Lower lobe of right lung (tissue), 2 donors: ENCODE data around the gene DNAH3. TPM values are rescaled to one million over a fixed set of nuclear protein-coding genes. Genes with fewer than 3 reads are reported as not detected.

ENCODE experiments used
- ATAC-seq, 2 donors: fragments of 200-7000 bp; cut with Tn5 transposase; one replicate each; pipeline ENCODE4 v1.9.1; 2020 to 2022; ENCODE audit warnings: mild to moderate bottlenecking in 2 of 2, moderate library complexity in 2 of 2
- DNase-seq: peaks from one replicate; pipeline ENCODE4 v3.0.0-alpha.2; 2020
- H3K27ac ChIP-seq: fragments of 200-600 bp; one replicate; pipeline ENCODE4 v1.8.0; 2022
- H3K27me3 ChIP-seq: fragments of 200-600 bp; one replicate; pipeline ENCODE4 v1.8.0; 2022; ENCODE audit warnings: low read depth
- H3K36me3 ChIP-seq: fragments of 200-600 bp; one replicate; pipeline ENCODE4 v1.8.0; 2022; ENCODE audit warnings: mild to moderate bottlenecking
- H3K4me1 ChIP-seq: fragments of 200-600 bp; one replicate; pipeline ENCODE4 v1.8.0; 2022
- H3K4me3 ChIP-seq: fragments of 200-600 bp; one replicate; pipeline ENCODE4 v1.8.0; 2022; ENCODE audit warnings: mild to moderate bottlenecking
- H3K9me3 ChIP-seq: fragments of 200-600 bp; one replicate; pipeline ENCODE4 v1.8.0; 2022
- intact Hi-C: fragments of 100-400 bp; cut with DNase I; formaldehyde crosslinking; loops from one replicate; pipeline ENCODE4 v1.11.0; 2022
- total RNA-seq: library from RNA; stranded (reverse); fragmentation: NEBNext Ultra II Directional; extraction: Animal tissue kit (Norgen Biotek cat#: 25700); gene quantifications from one replicate; pipeline ENCODE4 v1.2.1, GENCODE V29; 2021
- TF ChIP-seq, protein P1 (sequence below): fragments of 200-600 bp; IDR thresholded peaks from one replicate; pipeline ENCODE4 v1.8.0; 2022; ENCODE audit warnings: antibody characterized with exemption, mild to moderate bottlenecking
- donor health status: DM: no; HTN: yes; CAD: no; lungs with severe emphysema.

Gene DNAH3
- total RNA-seq, 1 donor from 2014 or later = 10.9 TPM

DNA sequence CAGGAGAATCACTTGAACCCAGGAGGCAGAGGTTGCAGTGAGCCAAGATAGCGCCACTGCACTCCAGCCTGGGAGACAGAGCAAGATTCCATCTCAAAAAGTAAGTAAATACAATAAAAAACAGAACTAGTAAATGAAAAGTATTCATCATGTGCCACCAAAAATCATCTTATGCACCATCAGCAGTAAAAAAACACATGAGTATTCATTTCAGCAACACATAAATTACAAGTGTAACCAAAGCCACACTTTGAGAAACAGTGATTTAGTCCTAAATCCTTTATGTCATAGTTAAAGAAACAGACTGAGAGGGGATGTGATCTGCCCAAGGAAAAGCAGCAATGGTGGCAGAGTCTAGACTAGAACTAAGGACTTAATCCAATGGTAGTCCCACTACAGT, 263.4 kb downstream of the DNAH3 start:
- H3K4me1 ChIP-seq = peaks cover 48% of the 10 kb centered on the region
- ATAC-seq (no peak), DNase-seq (no peak)
- H3K27me3 ChIP-seq = no peaks in the 10 kb centered on the region
- TF ChIP-seq, protein P1, sequence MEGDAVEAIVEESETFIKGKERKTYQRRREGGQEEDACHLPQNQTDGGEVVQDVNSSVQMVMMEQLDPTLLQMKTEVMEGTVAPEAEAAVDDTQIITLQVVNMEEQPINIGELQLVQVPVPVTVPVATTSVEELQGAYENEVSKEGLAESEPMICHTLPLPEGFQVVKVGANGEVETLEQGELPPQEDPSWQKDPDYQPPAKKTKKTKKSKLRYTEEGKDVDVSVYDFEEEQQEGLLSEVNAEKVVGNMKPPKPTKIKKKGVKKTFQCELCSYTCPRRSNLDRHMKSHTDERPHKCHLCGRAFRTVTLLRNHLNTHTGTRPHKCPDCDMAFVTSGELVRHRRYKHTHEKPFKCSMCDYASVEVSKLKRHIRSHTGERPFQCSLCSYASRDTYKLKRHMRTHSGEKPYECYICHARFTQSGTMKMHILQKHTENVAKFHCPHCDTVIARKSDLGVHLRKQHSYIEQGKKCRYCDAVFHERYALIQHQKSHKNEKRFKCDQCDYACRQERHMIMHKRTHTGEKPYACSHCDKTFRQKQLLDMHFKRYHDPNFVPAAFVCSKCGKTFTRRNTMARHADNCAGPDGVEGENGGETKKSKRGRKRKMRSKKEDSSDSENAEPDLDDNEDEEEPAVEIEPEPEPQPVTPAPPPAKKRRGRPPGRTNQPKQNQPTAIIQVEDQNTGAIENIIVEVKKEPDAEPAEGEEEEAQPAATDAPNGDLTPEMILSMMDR = no peak
- no peak overlapping the region for H3K4me3 ChIP-seq
- H3K27ac ChIP-seq = no peak overlapping the region
- H3K36me3 ChIP-seq = no peaks in the 10 kb centered on the region
- no peaks in the 10 kb centered on the region for H3K9me3 ChIP-seq
- intact Hi-C loops = no loop called here

DNA sequence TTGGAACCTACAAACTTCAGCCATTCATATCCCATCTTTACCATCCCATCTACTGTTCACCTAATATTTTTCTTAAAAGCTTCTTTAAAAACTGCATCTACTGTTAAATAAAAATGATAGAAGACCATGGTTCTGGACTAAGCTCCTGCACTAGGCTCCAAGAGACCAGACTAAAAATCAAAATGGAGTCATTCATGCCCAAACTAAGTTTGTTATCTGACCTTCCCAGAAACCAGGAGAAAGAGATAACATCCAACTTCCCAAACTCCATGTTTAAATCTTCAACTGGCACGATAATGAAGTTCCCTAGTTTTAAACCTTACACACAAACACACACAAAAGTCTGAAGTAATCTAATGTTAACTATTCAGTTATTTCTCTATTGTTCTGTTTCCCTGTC, 264.3 kb downstream of the DNAH3 start:
- no peaks in the 10 kb centered on the region for H3K9me3 ChIP-seq
- no peaks in the 10 kb centered on the region for H3K36me3 ChIP-seq
- H3K27me3 ChIP-seq = no peaks in the 10 kb centered on the region
- intact Hi-C loops = no loop called here
- peaks cover 57% of the 10 kb centered on the region for H3K4me1 ChIP-seq
- H3K4me3 ChIP-seq = no peak overlapping the region
- ATAC-seq (no peak), DNase-seq (no peak)
- no peak overlapping the region for H3K27ac ChIP-seq
- TF ChIP-seq, protein P1 = no peak

GRCh38 chr16:20884240-20884556, 266.4 kb downstream of the DNAH3 start:
- Histone ChIP-seq H3K4me1 (peaks cover 62% of the 10 kb centered on the region), H3K9me3 (no peaks in the 10 kb centered on the region), H3K36me3 (no peaks in the 10 kb centered on the region), H3K27me3 (no peaks in the 10 kb centered on the region), H3K4me3 (no peak overlapping the region), H3K27ac (no peak overlapping the region)
- DNase-seq = no peak
- TF ChIP-seq, protein P1 = no peak
- no peak for ATAC-seq
- intact Hi-C loops = no loop called here

GRCh38 chr16:20883554-20884239, 266.9 kb downstream of the DNAH3 start:
- Histone ChIP-seq H3K9me3 (no peaks in the 10 kb centered on the region), H3K4me1 (peaks cover 65% of the 10 kb centered on the region), H3K27ac (no peak overlapping the region), H3K4me3 (no peak overlapping the region), H3K36me3 (no peaks in the 10 kb centered on the region), H3K27me3 (no peaks in the 10 kb centered on the region)
- intact Hi-C loops = no loop called here
- TF ChIP-seq, protein P1 = no peak
- DNase-seq (no peak), ATAC-seq (no peak)

Other genes starting within 250 kb of the DNAH3 start
- gene LDAF1, start 7.8 kb upstream of the DNAH3 start, total RNA-seq = 39.8 TPM
- not detected for gene ZP2, start 60.7 kb upstream of the DNAH3 start, total RNA-seq
- not detected for gene ANKS4B, start 82.9 kb upstream of the DNAH3 start, total RNA-seq
- 9.3 TPM for gene CRYM, start 127.4 kb upstream of the DNAH3 start, total RNA-seq